Mesothelial cell of epicardium (in vitro differentiated cells): ENCODE measurements around the gene ARHGAP22. TPM values are rescaled to one million over a fixed set of nuclear protein-coding genes. Genes with fewer than 3 reads are reported as not detected.
"Not testable (repeated sequence)": the region's sequence is repeated elsewhere in the genome, so short reads cannot be mapped to it uniquely, and the experiment has no call there.

Experiments
- DNase-seq, 2 experiments: peaks; one replicate each; pipeline ENCODE4 v3.0.0; 2021; ENCODE audit warnings: low spot score in 2 of 2; ENCODE audit not compliant: unreplicated experiment in 2 of 2
- H3K27ac Mint-ChIP-seq: 2 replicates; pipeline ENCODE4 v1.8.0; 2021; ENCODE audit warnings: mixed read lengths
- H3K27me3 Mint-ChIP-seq: 2 replicates; pipeline ENCODE4 v1.8.0; 2021; ENCODE audit warnings: low read depth, mixed read lengths
- H3K36me3 Mint-ChIP-seq: 2 replicates; pipeline ENCODE4 v1.8.0; 2021; ENCODE audit warnings: mixed read lengths
- H3K4me1 Mint-ChIP-seq: 2 replicates; pipeline ENCODE4 v1.8.0; 2021; ENCODE audit warnings: mixed read lengths
- H3K4me3 Mint-ChIP-seq: 2 replicates; pipeline ENCODE4 v1.8.0; 2021; ENCODE audit warnings: mild to moderate bottlenecking, moderate library complexity, mixed read lengths
- H3K9me3 Mint-ChIP-seq: 2 replicates; pipeline ENCODE4 v1.8.0; 2021; ENCODE audit warnings: mixed read lengths
- CTCF ChIP-seq: fragments of 200-600 bp; sonication (generic); IDR thresholded peaks from one replicate; pipeline ENCODE4 v1.5.0; 2021; ENCODE audit warnings: antibody characterized with exemption; ENCODE audit not compliant: unreplicated experiment
- total RNA-seq: library from RNA; stranded (reverse); gene quantifications from 3 replicates; pipeline ENCODE4 v1.2.1, GENCODE V29; 2021

Gene ARHGAP22
- total RNA-seq, 1 donor from 2014 or later, result 2.9 TPM

GRCh38 chr10:48429309-48429708, 175.6 kb downstream of the ARHGAP22 start:
- Mint-ChIP-seq H3K9me3 (no peaks in the 10 kb centered on the region), H3K36me3 (peaks cover 28% of the 10 kb centered on the region), H3K27me3 (no peaks in the 10 kb centered on the region), H3K4me1 (peaks cover 7% of the 10 kb centered on the region), H3K4me3 (no peak overlapping the region), H3K27ac (no peak overlapping the region)
- no peak for TF ChIP-seq CTCF
- no peak for DNase-seq

- peaks cover 28% of the 10 kb centered on the region for H3K36me3 Mint-ChIP-seq
- no peak for TF ChIP-seq CTCF
- H3K27me3 Mint-ChIP-seq, result no peaks in the 10 kb centered on the region
- no peak for DNase-seq
- no peaks in the 10 kb centered on the region for H3K9me3 Mint-ChIP-seq
- peaks cover 9% of the 10 kb centered on the region for H3K4me1 Mint-ChIP-seq
- no peak overlapping the region for H3K4me3 Mint-ChIP-seq
- H3K27ac Mint-ChIP-seq, result no peak overlapping the region
Measured at GRCh38 chr10:48428896-48429295, 176.0 kb downstream of the ARHGAP22 start.

- Mint-ChIP-seq H3K4me1 (peaks cover 10% of the 10 kb centered on the region), H3K9me3 (no peaks in the 10 kb centered on the region), H3K4me3 (no peak overlapping the region), H3K27me3 (no peaks in the 10 kb centered on the region), H3K36me3 (peaks cover 15% of the 10 kb centered on the region), H3K27ac (peak overlapping the region; percentile 48)
- TF ChIP-seq CTCF, result no peak
- no peak for DNase-seq
Measured at GRCh38 chr10:48423884-48424283, 181.0 kb downstream of the ARHGAP22 start.

- not testable (repeated sequence) for H3K27ac Mint-ChIP-seq, H3K9me3 Mint-ChIP-seq, H3K27me3 Mint-ChIP-seq, H3K4me3 Mint-ChIP-seq, DNase-seq
- peaks cover 17% of the 10 kb centered on the region for H3K4me1 Mint-ChIP-seq
- H3K36me3 Mint-ChIP-seq, result peaks cover 11% of the 10 kb centered on the region
Measured at GRCh38 chr10:48421862-48422261, 183.0 kb downstream of the ARHGAP22 start.

- Mint-ChIP-seq H3K36me3 (peaks cover 10% of the 10 kb centered on the region), H3K4me1 (peaks cover 18% of the 10 kb centered on the region), H3K27ac (no peak overlapping the region), H3K27me3 (no peaks in the 10 kb centered on the region), H3K9me3 (no peaks in the 10 kb centered on the region), H3K4me3 (no peak overlapping the region)
- DNase-seq, result no peak
- TF ChIP-seq CTCF, result no peak
Measured at GRCh38 chr10:48419714-48420113, 185.2 kb downstream of the ARHGAP22 start.

GRCh38 chr10:48418189-48418788, 186.6 kb downstream of the ARHGAP22 start:
- Mint-ChIP-seq H3K27me3 (no peaks in the 10 kb centered on the region), H3K27ac (no peak overlapping the region), H3K4me1 (peaks cover 13% of the 10 kb centered on the region), H3K36me3 (peaks cover 15% of the 10 kb centered on the region), H3K4me3 (no peak overlapping the region), H3K9me3 (no peaks in the 10 kb centered on the region)
- no peak for TF ChIP-seq CTCF
- DNase-seq, result no peak
